ENCODE results near the gene MIGA1.
"Not testable (repeated sequence)": the region's sequence is repeated elsewhere in the genome, so short reads cannot be mapped to it uniquely, and the experiment has no call there.

The MIGA1 gene

GRCh38 chr1:77794550-77794949, 15.1 kb downstream of the MIGA1 start:
- in situ Hi-C loops (cut with MboI; ENCODE audit: low pct_unique_long_range_greater_than_20kb, low sequenced_read_pairs), result no loop called here
- DNase-seq, result no peak

- in situ Hi-C loops (cut with MboI; ENCODE audit: low pct_unique_long_range_greater_than_20kb, low sequenced_read_pairs), result no loop called here
- no peak for DNase-seq
Observed at GRCh38 chr1:77796695-77797405, 17.4 kb downstream of the MIGA1 start.

- in situ Hi-C loops (cut with MboI; ENCODE audit: low pct_unique_long_range_greater_than_20kb, low sequenced_read_pairs), result no loop called here
- no peak for DNase-seq
Observed at GRCh38 chr1:77797991-77798390, 18.5 kb downstream of the MIGA1 start.

- in situ Hi-C loops (cut with MboI; ENCODE audit: low pct_unique_long_range_greater_than_20kb, low sequenced_read_pairs), result no loop called here
- DNase-seq, result no peak
Observed at GRCh38 chr1:77802026-77802425, 22.6 kb downstream of the MIGA1 start.

- DNase-seq, result no peak
- in situ Hi-C loops (cut with MboI; ENCODE audit: low pct_unique_long_range_greater_than_20kb, low sequenced_read_pairs), result no loop called here
Observed at GRCh38 chr1:77803371-77803770, 23.9 kb downstream of the MIGA1 start.

GRCh38 chr1:77809787-77810462, 30.5 kb downstream of the MIGA1 start:
- in situ Hi-C loops (cut with MboI; ENCODE audit: low pct_unique_long_range_greater_than_20kb, low sequenced_read_pairs); DNase-seq: not testable (repeated sequence)

- in situ Hi-C loops (cut with MboI; ENCODE audit: low pct_unique_long_range_greater_than_20kb, low sequenced_read_pairs); DNase-seq: not testable (repeated sequence)
Observed at GRCh38 chr1:77811589-77811988, 32.1 kb downstream of the MIGA1 start.

- no peak for DNase-seq
- in situ Hi-C loops (cut with MboI; ENCODE audit: low pct_unique_long_range_greater_than_20kb, low sequenced_read_pairs), result no loop called here
Observed at GRCh38 chr1:77817368-77818209, 38.1 kb downstream of the MIGA1 start.

- no peak for DNase-seq
- in situ Hi-C loops (cut with MboI; ENCODE audit: low pct_unique_long_range_greater_than_20kb, low sequenced_read_pairs), result no loop called here
Observed at GRCh38 chr1:77820121-77820520, 40.7 kb downstream of the MIGA1 start.

GRCh38 chr1:77824079-77824478, 44.6 kb downstream of the MIGA1 start:
- DNase-seq, result no peak
- in situ Hi-C loops (cut with MboI; ENCODE audit: low pct_unique_long_range_greater_than_20kb, low sequenced_read_pairs), result no loop called here

GRCh38 chr1:77824694-77825093, 45.2 kb downstream of the MIGA1 start:
- in situ Hi-C loops (cut with MboI; ENCODE audit: low pct_unique_long_range_greater_than_20kb, low sequenced_read_pairs), result no loop called here
- DNase-seq, result no peak

- in situ Hi-C loops (cut with MboI; ENCODE audit: low pct_unique_long_range_greater_than_20kb, low sequenced_read_pairs), result no loop called here
- peak; percentile 59 for DNase-seq
Observed at GRCh38 chr1:77825131-77825709, 45.8 kb downstream of the MIGA1 start.

GRCh38 chr1:77826851-77827250, 47.4 kb downstream of the MIGA1 start:
- in situ Hi-C loops (cut with MboI; ENCODE audit: low pct_unique_long_range_greater_than_20kb, low sequenced_read_pairs), result not testable (repeated sequence)

GRCh38 chr1:77828098-77828497, 48.6 kb downstream of the MIGA1 start:
- DNase-seq, result no peak
- in situ Hi-C loops (cut with MboI; ENCODE audit: low pct_unique_long_range_greater_than_20kb, low sequenced_read_pairs), result no loop called here

More at GRCh38 chr1:77826851-77827250, 47.4 kb downstream of the MIGA1 start:
- DNase-seq, result not testable (repeated sequence)

GRCh38 chr1:77829851-77830250, 50.4 kb downstream of the MIGA1 start:
- in situ Hi-C loops (cut with MboI; ENCODE audit: low pct_unique_long_range_greater_than_20kb, low sequenced_read_pairs), result no loop called here

GRCh38 chr1:77830946-77831345, 51.5 kb downstream of the MIGA1 start:
- in situ Hi-C loops (cut with MboI; ENCODE audit: low pct_unique_long_range_greater_than_20kb, low sequenced_read_pairs), result no loop called here
- no peak for DNase-seq

More at GRCh38 chr1:77829851-77830250, 50.4 kb downstream of the MIGA1 start:
- DNase-seq, result no peak

- in situ Hi-C loops (cut with MboI; ENCODE audit: low pct_unique_long_range_greater_than_20kb, low sequenced_read_pairs), result no loop called here
- DNase-seq, result no peak
Observed at GRCh38 chr1:77831566-77831965, 52.1 kb downstream of the MIGA1 start.

- in situ Hi-C loops (cut with MboI; ENCODE audit: low pct_unique_long_range_greater_than_20kb, low sequenced_read_pairs), result no loop called here
Observed at GRCh38 chr1:77831976-77832711, 52.7 kb downstream of the MIGA1 start.

GRCh38 chr1:77832901-77833300, 53.5 kb downstream of the MIGA1 start:
- no peak for DNase-seq
- in situ Hi-C loops (cut with MboI; ENCODE audit: low pct_unique_long_range_greater_than_20kb, low sequenced_read_pairs), result no loop called here

More at GRCh38 chr1:77831976-77832711, 52.7 kb downstream of the MIGA1 start:
- no peak for DNase-seq
